ENCODE data around the gene RXFP4. TPM values are rescaled to one million over a fixed set of nuclear protein-coding genes. Genes with fewer than 3 reads are reported as not detected.
A peak's percentile ranks its signal among the peaks of the same experiment; 100 is the strongest.

RXFP4 gene, protein sequence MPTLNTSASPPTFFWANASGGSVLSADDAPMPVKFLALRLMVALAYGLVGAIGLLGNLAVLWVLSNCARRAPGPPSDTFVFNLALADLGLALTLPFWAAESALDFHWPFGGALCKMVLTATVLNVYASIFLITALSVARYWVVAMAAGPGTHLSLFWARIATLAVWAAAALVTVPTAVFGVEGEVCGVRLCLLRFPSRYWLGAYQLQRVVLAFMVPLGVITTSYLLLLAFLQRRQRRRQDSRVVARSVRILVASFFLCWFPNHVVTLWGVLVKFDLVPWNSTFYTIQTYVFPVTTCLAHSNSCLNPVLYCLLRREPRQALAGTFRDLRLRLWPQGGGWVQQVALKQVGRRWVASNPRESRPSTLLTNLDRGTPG
- total RNA-seq (2021) (not detected in 3 replicates), Bru-seq, nascent RNA (not detected)
- long read RNA-seq, experiment 1 = 0 reads
- long read RNA-seq, experiment 2 = 0 reads
- long read RNA-seq, experiment 3 = 0 reads

DNA sequence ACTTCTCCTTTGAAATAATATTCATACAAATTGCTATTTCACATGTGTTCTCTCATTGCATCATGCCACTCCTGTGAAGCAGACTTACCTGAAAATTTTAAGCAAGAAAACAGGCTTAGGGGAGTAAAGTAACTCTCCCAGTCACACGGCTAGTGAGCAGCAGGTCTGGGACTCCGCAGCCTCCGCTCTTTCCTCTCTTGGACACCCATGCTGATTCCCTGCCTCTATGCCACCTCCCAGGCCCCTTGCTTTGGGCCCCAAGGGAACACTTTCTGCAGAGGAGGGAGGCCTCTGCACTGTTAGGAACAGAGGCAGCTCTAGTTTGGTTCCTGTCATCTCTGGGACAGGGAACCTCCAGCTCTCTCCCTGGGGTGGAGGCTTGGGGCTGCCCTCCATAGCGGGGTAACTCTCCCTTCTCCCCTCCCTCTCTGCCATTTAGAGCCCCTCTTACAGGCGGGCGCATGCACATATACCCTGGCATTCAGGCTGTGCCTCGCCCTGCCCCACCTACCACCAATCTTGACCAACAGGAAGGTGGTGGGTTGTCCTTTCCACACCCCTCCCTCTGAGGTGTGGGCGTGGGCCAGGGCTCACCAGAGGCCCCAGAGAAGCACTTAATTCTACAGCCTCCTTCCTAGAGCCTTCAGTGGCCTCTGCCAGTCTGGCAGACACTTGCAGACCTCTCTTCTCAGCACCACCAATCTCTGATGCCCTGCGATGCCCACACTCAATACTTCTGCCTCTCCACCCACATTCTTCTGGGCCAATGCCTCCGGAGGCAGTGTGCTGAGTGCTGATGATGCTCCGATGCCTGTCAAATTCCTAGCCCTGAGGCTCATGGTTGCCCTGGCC lies at the start of gene RXFP4:
Gene RXFP4 (plus strand): TSS at position 646 of the 852 bp plus-strand sequence. CDS start 72 bp downstream, at position 718.
- ATAC-seq (peak; percentile 20), DNase-seq (ENCODE audit: low spot score) (no peak)
- Mint-ChIP-seq H3K9me3 (no peaks in the 10 kb centered on the region), H3K4me1 (peaks cover 28% of the 10 kb centered on the region), H3K27me3 (ENCODE audit: low read depth) (no peaks in the 10 kb centered on the region), H3K36me3 (no peaks in the 10 kb centered on the region), H3K27ac (peak within 1 kb of the TSS; percentile 18; the same call in 1 of the 2 replicates), H3K4me3 (no peak within 1 kb of the TSS)
- ChIA-PET CTCF (interaction anchor here (1.0 to 6.1 kb wide), 7 partner anchors 27 to 125 kb away, joined by 3 to 85 read pairs (median 7); partner anchors contain the start of gene ARHGEF2), POLR2A (interaction anchor here (0.5 to 0.9 kb wide), 3 partner anchors 13 to 141 kb away, joined by 3 to 4 read pairs (median 3); partner anchors contain the start of gene MEX3A)
- TF ChIP-seq FOXP1 (CRISPR knock-in tag; IDR thresholded peaks at IDR 0.05; ENCODE audit: borderline replicate concordance) = no peak
- TF ChIP-seq GABPB1 (CRISPR knock-in tag; IDR thresholded peaks at IDR 0.05) = peak; percentile 42; the same call in 1 of the 2 replicates

DNA sequence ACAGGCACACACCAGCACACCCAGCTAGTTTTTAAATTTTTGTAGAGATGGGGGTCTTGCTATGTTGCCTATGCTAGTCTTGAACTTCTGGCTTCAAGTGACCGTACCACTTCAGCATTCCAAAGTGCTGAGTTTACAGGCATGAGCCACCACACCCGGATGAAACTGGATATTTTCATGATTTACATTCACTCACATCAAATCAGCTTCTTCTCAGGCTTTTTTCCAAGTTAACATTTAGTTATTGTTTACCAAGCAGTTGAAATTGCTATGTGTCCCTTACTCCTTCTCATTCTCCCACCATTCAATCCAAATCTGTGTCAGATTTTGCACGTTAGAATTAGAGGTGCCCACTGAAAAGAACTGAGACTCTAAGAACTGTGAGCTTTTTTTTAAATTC lies 48.6 kb upstream of the RXFP4 start:
- no peak overlapping the region for H3K27ac Mint-ChIP-seq
- ATAC-seq = no peak
- no peak overlapping the region for H3K4me3 Mint-ChIP-seq
- H3K27me3 Mint-ChIP-seq (ENCODE audit: low read depth) = no peaks in the 10 kb centered on the region
- no peaks in the 10 kb centered on the region for H3K9me3 Mint-ChIP-seq
- ChIA-PET CTCF (no interaction called here), POLR2A (no interaction called here)
- no peak for DNase-seq (ENCODE audit: low spot score)
- no peaks in the 10 kb centered on the region for H3K4me1 Mint-ChIP-seq
- H3K36me3 Mint-ChIP-seq = peaks cover 10% of the 10 kb centered on the region
- no peak for TF ChIP-seq ELF4 (CRISPR knock-in tag; IDR thresholded peaks at IDR 0.05; ENCODE audit: low read depth)
- no peak for TF ChIP-seq KAT7 (CRISPR knock-in tag; IDR thresholded peaks at IDR 0.05; ENCODE audit: borderline replicate concordance)
- no peak for TF ChIP-seq TEAD4 (CRISPR knock-in tag; IDR thresholded peaks at IDR 0.05)
- TF ChIP-seq, protein P1, sequence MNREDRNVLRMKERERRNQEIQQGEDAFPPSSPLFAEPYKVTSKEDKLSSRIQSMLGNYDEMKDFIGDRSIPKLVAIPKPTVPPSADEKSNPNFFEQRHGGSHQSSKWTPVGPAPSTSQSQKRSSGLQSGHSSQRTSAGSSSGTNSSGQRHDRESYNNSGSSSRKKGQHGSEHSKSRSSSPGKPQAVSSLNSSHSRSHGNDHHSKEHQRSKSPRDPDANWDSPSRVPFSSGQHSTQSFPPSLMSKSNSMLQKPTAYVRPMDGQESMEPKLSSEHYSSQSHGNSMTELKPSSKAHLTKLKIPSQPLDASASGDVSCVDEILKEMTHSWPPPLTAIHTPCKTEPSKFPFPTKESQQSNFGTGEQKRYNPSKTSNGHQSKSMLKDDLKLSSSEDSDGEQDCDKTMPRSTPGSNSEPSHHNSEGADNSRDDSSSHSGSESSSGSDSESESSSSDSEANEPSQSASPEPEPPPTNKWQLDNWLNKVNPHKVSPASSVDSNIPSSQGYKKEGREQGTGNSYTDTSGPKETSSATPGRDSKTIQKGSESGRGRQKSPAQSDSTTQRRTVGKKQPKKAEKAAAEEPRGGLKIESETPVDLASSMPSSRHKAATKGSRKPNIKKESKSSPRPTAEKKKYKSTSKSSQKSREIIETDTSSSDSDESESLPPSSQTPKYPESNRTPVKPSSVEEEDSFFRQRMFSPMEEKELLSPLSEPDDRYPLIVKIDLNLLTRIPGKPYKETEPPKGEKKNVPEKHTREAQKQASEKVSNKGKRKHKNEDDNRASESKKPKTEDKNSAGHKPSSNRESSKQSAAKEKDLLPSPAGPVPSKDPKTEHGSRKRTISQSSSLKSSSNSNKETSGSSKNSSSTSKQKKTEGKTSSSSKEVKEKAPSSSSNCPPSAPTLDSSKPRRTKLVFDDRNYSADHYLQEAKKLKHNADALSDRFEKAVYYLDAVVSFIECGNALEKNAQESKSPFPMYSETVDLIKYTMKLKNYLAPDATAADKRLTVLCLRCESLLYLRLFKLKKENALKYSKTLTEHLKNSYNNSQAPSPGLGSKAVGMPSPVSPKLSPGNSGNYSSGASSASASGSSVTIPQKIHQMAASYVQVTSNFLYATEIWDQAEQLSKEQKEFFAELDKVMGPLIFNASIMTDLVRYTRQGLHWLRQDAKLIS (CRISPR knock-in tag; IDR thresholded peaks at IDR 0.05; ENCODE audit: borderline replicate concordance) = no peak
- TF ChIP-seq, protein P2, sequence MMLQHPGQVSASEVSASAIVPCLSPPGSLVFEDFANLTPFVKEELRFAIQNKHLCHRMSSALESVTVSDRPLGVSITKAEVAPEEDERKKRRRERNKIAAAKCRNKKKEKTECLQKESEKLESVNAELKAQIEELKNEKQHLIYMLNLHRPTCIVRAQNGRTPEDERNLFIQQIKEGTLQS (CRISPR knock-in tag; conservative IDR thresholded peaks at IDR 0.05) = no peak
- TF ChIP-seq, protein P3, sequence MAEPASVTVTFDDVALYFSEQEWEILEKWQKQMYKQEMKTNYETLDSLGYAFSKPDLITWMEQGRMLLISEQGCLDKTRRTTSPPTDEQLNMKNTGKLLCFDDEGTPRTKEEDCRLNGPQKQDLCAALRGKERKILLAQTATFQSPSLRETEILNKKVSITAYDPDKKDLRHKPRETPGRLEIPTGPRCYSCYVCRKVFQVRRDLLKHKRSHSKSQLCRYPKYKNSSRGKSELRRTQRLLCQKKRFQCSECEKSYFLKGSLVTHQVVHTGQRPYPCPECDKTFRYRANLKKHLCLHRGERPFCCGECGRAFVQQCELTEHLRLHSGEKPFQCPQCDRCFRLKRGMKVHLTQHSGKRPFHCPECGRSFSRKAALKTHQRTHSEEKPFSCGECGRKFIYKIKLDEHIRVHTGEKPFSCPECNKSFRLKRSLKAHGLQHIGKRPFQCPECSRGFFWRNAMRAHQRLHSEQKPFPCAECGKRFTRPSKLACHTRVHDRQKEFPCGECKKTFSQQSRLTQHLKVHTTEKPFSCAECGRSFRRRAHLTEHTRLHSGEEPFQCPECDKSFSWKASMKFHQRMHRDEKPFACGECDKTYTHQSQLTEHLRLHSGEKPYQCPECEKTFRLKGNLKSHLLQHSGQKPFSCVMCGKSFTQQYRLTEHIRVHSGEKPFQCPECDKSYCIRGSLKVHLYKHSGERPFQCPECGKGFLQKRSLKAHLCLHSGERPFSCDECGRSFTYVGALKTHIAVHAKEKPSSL (CRISPR knock-in tag; conservative IDR thresholded peaks at IDR 0.05) = no peak
- TF ChIP-seq, protein P4, sequence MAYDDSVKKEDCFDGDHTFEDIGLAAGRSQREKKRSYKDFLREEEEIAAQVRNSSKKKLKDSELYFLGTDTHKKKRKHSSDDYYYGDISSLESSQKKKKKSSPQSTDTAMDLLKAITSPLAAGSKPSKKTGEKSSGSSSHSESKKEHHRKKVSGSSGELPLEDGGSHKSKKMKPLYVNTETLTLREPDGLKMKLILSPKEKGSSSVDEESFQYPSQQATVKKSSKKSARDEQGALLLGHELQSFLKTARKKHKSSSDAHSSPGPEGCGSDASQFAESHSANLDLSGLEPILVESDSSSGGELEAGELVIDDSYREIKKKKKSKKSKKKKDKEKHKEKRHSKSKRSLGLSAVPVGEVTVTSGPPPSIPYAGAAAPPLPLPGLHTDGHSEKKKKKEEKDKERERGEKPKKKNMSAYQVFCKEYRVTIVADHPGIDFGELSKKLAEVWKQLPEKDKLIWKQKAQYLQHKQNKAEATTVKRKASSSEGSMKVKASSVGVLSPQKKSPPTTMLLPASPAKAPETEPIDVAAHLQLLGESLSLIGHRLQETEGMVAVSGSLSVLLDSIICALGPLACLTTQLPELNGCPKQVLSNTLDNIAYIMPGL (CRISPR knock-in tag; IDR thresholded peaks at IDR 0.05) = no peak
- TF ChIP-seq ZNF232 (CRISPR knock-in tag; IDR thresholded peaks at IDR 0.05) = no peak
- no peak for TF ChIP-seq NFATC4 (CRISPR knock-in tag; IDR thresholded peaks at IDR 0.05)
- TF ChIP-seq TCF7 (CRISPR knock-in tag; IDR thresholded peaks at IDR 0.05; ENCODE audit: low read depth) = no peak
- TF ChIP-seq, protein P5, sequence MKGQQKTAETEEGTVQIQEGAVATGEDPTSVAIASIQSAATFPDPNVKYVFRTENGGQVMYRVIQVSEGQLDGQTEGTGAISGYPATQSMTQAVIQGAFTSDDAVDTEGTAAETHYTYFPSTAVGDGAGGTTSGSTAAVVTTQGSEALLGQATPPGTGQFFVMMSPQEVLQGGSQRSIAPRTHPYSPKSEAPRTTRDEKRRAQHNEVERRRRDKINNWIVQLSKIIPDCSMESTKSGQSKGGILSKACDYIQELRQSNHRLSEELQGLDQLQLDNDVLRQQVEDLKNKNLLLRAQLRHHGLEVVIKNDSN (CRISPR knock-in tag; IDR thresholded peaks at IDR 0.05) = no peak
- no peak for TF ChIP-seq FOXP1 (CRISPR knock-in tag; IDR thresholded peaks at IDR 0.05; ENCODE audit: borderline replicate concordance)
- TF ChIP-seq MYBL2 (CRISPR knock-in tag; IDR thresholded peaks at IDR 0.05) = no peak
- TF ChIP-seq, protein P6, sequence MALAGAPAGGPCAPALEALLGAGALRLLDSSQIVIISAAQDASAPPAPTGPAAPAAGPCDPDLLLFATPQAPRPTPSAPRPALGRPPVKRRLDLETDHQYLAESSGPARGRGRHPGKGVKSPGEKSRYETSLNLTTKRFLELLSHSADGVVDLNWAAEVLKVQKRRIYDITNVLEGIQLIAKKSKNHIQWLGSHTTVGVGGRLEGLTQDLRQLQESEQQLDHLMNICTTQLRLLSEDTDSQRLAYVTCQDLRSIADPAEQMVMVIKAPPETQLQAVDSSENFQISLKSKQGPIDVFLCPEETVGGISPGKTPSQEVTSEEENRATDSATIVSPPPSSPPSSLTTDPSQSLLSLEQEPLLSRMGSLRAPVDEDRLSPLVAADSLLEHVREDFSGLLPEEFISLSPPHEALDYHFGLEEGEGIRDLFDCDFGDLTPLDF (CRISPR knock-in tag; IDR thresholded peaks at IDR 0.05) = no peak
- TF ChIP-seq ZNF671 (CRISPR knock-in tag; IDR thresholded peaks at IDR 0.05) = no peak
- TF ChIP-seq, protein P7, sequence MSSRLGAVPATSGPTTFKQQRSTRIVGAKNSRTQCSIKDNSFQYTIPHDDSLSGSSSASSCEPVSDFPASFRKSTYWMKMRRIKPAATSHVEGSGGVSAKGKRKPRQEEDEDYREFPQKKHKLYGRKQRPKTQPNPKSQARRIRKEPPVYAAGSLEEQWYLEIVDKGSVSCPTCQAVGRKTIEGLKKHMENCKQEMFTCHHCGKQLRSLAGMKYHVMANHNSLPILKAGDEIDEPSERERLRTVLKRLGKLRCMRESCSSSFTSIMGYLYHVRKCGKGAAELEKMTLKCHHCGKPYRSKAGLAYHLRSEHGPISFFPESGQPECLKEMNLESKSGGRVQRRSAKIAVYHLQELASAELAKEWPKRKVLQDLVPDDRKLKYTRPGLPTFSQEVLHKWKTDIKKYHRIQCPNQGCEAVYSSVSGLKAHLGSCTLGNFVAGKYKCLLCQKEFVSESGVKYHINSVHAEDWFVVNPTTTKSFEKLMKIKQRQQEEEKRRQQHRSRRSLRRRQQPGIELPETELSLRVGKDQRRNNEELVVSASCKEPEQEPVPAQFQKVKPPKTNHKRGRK (CRISPR knock-in tag; IDR thresholded peaks at IDR 0.05; ENCODE audit: borderline replicate concordance) = no peak
- TF ChIP-seq ZNF263 (CRISPR knock-in tag; IDR thresholded peaks at IDR 0.05; ENCODE audit: low read depth) = no peak
- no peak for TF ChIP-seq OVOL2 (CRISPR knock-in tag; IDR thresholded peaks at IDR 0.05; ENCODE audit: borderline replicate concordance)

All from WTC11 (cell line).